DMS79 (cell line): ENCODE data around the gene RREB1.

Experiments
- DNase-seq: peaks from one replicate; lab custom pipeline; 2025; lab: John Stamatoyannopoulos, UW

The RREB1 gene

DNA sequence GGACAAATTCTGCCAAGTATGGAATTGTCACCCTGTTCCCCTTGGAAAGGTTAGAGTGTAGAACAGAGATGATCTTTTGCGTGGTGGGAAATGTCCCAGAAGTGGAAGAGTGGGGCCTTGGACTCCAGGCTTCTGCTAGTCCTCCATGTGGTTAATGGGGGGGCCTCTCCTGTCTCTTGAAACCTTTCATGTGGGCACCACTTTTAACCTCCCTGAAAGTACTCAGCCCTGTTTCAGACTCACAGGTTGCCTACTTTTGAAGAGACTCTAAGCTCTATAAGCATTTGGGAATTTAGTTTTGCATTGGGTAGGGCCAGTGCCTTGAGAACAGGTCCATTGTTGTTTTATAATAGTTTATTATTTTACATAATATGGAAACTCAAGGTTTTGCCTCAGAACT is 17.5 kb downstream of the RREB1 start:
- no peak for DNase-seq

DNA sequence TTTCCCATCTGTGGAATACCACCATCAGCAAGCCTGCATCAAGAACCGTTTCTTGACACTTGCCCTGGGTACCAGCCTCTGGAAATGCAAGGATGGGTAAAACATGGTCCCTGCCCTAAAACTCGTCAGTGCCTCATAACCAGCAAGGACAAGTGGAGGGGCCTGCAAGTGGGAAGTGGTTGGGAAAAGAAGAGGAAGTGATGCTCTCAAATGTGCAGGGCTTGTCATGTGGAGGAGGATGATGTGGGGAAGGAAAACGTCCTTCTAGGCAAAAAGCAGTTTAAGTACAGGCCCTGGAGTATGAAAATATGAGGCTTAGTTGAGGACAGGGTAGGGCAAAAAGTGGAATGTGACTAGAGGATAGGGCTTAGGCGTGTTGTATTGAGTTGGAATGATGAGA is 19.0 kb downstream of the RREB1 start:
- DNase-seq = no peak

DNA sequence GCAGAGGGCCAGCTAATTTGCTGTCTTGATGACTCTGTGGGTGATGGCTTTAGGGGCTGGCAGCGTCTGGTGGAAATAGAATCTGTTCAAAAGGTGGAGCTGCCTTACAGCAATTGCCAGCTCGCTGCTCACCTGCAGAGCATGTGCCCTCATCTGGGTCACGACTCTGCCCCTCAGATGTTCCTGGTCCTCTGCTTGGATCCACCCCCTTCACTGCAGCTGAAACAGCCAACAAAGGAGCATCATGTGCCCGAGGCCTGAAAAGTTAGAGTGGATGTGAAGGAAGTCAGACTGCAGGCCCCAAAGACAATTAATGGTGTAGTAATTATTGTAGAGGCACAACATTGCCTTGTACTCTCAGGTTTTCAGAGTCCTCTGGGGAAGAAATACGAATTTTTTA is 19.9 kb downstream of the RREB1 start:
- no peak for DNase-seq

DNA sequence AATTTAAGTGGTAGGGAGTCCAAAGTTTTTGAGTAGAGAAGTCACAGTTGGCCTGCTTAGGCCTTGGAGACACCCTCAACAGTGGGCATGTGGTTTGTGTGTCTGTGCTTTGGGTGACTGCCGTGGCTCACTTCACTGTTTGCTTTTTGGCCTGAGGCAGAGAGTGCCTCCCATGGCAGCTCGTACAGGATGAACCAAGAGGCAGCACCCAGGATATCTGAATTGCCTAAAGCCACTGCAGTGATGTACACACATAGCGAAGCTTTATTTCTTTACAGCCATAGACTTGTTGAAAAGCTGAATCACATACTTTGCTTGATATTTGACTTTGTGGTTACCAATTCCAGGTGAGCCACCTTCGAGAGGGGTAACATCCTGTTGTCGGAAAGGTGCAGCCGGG is 21.6 kb downstream of the RREB1 start:
- DNase-seq = no peak

DNA sequence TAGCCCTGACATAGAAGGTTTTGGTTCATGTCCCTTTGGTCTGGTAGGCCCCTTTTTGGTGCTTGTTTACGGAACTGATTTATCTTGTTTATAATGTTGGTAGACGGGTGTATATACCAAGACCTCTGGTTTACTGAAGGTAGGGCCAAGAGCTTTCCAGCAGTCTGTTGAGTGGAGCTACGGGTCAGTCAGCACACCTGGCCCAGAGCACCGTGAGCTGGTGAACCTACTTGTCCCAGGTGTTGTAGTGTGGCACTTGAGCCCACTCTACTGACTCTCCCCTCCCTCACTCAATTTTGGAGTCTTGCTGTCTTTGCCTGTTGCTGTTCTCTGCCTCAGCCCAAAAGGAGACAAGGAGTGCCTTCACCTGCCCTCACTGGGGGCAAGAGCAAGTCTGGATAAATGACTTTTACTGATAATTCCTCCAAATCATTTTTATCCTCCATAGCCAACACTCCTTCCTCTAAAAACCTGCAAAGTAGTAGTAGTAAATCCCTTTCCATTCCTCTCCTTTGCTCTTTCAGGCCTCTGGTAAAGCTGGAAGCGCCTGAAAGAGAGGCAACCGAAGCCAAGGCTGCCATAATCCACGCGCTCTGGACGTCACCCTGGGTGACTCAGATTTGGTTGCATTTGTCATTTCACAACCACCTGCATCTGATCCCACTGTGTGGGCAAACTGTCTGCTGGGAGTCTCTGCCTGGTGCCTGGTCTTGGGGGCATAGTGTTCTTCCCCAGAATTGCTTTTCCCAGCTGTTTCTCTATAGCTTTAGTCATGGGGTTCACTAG is 22.2 kb downstream of the RREB1 start:
- no peak for DNase-seq

DNA sequence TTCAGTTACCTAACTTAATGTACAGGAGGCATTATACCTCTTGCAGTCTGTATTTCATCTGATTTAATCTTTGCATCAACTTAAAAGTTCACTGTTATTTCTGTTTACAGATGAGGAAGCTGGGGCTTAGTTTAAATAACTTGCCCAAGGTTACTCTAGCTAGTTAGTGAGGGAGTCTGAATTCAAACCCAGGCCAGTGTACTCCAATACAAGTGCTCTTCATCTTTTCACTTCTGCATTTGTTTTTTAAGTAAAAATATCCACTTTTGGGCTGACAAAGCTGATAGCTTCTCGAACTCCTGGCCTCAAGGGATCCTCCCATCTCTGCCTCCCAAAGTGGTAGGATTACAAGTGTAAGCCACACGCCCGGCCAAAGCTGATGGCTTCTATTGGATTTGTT is 23.6 kb downstream of the RREB1 start:
- no peak for DNase-seq

DNA sequence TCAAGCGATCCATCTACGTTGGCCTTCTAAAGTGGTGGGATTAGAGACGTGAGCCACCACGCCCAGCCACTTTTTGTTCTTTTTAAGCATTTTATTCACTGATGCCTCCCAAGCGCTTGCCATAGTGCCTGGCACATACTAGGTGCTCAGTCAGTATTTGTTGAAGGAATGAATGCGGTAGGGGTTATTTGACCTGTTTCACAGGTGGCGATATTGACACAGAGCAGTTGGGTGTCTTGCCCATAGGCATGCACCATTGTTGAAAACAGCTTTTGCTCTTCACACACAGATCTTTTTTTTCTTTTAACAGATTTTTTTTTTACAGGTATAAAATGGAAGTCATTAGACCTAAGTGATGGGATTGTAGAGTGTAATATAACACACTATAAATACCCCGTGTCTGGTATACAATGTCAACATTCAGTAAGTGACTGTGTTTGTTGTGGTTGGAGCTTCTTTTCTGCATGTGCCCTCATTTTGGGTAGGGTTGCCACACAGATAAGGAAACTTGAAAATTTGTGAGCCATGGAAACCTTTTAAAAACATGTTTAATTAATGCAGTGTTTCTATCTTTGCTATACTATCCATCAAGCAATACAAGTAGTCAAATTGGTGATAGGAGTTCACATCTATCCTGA is 24.8 kb downstream of the RREB1 start:
- no peak for DNase-seq

DNA sequence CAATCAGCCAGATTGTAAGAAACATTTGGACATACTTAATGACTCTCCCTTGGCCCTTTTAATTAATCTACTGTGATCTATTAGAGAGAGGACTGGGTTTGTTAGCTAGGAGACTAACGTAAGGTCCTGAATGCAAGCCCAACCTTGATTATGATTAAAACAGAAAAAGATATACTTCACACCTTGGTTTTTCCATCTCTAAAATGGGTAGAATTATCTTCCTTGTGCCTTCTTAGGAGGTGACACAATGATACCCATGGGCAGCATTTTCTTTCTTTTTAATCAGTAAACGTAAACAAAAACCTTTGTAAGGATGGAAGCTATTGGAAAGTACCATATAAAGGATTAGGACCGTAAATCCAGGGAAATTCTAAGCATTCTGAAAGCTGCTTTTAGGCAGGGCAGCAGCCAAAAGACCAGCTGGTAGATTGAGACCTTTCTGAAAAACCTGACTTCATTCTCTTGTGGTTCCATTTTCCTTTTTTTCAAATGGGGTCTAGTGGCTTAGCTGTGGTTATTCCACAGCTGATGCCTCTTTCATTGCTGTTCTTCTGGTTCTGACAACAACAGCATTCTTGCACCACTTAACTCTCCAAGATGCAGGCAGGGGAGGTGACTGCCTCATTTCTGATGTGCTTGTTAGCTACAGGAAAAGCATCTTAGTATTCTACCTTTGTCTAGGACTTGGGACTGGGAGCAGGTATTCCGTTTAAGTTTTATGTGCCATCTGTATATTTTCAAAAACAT is 27.4 kb downstream of the RREB1 start:
- no peak for DNase-seq

DNA sequence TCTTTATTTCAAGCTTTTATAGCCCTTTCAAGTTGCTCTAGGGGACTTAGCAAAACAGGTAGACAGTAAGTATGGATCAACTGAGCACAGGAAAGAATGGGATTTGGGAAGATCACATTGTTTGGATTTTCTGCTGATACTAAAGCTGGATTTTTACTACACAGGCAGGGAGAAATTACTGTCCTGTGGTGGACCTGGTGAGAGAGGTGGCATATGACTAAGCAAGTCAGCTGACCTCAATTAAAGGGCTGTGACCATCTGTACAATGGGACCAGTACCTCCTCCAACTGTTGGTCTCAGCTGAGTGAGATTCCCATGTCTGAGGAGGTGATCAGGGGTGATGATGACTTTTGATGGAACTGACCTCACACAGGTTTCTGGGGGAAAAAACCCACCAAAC is 28.0 kb downstream of the RREB1 start:
- no peak for DNase-seq

DNA sequence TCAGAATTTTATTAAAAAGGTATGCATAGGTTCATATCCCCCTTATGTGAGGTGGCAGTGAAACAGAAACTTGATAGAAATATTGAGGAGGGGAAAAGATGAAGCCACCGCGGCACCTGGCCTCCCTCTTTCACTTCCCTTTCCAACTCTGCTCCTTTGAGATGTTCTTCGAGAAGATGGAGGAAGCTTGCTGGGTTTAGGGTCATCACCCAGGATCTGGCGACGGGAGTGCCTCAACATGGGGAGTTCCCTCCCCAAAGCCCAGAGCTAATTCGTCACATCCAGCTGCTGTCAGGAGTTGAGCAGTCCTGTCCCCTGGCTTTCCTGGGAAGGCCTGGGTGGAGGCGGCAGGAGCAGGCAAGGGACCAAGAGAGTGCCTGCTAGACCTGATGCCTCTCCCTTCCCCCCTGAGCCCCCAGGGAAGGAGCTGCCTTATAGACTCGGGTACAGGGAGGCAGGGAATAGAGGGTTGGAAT is 29.1 kb downstream of the RREB1 start:
- DNase-seq = no peak

DNA sequence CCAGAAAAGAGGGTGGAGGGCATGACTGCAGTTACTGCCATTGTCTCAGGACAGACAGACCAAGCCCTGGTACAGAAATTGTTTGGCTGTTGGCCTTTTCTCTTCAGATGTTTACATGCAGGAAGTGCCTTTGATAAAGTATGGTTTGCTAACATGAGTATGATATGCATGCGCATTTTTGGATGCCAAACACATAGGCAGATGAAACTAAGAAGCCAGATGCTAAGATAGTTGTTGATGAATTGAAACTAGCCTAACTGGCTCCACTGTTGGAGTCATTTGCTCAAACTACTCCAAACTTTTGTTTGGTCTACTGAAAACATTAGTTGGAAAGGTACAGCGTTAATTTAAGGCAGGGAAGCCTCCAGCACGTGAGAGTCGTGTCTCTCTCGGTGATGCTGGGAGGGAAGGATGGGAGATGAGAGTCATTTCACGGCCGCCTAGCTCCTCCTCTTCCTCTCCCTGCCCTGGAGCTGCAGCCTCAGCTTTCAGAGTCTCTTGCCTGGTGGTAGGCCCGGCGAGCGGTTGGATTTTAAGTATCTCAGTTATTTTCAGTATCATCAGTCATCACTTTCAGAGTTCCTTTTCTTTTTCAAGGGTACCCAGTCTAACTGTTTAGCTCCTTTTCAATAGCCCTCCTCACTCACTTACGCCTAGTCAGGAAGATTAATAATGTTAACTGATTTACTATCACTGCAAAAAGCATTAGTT is 29.7 kb downstream of the RREB1 start:
- DNase-seq = no peak

DNA sequence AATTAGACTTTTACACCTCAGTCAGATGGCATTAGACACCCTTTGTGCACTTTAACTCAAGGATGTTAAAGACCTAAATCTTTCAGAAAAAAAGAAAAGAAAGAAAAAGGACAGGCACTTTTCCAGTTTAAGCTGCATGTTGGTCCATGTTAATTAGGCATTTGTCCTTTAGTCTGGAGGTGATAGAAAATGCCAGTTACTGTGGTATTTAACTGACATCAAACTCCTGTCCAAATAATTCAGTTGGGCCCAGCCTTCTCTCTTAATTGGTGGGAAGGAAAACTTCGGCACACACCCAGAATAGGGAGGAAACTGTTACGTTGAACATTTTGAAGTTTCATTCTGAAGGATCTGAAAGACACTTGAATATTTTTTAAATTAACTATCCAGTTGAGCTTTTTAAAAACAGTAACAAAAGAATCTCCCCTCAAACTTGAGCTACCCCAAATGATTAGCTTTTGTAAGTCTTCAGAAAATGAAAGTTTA is 30.3 kb downstream of the RREB1 start:
- DNase-seq = no peak

DNA sequence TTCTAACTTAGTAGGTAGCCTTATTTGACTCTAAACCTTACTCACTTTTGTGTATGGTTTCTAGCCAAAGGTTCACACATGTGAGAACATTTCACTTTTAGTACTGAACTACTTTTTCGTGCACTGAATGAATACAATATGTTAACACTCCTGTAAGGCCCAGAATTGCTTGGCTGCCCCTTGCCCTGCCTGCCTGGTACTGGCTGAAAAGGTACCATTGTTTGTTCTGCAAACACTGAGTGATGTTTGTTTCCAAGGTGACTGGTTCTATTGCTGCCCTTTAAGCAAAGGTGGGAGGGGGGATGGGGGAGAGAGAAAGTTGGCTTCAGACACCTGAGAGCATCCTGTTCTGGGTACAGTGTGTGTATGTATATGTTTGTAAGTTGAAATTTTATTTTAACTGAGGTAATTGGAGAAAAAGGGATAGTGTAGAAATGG is 31.2 kb downstream of the RREB1 start:
- DNase-seq = no peak

DNA sequence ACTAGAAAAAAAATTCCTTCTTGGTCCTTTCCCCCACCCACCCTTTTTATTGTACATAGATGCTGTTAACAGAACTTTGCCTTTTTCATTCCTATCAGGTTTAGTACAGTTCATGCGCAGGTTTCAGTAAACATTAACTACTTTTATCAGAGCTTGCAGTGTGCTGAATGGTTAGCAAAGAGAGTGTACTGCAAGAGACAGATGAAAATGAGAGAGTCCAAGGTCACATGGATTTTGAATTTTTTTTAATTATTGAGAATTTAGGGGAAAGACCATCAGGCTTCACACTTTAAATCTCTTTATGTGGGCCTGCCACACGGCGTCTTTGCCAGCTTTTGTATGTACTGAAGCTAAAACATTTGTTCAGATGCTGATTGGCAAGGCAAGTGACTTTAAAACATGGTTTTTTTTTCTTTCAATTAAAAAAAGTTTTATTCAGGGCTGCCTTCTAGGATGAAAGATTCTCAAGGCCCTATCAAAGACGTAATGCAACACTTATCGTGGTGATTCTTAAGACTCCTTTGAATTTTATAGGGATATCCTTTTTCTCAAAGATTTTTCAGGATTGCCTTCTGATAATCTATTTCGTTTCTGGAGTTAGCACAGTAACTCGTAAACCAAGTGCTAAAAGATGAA is 32.2 kb downstream of the RREB1 start:
- no peak for DNase-seq

DNA sequence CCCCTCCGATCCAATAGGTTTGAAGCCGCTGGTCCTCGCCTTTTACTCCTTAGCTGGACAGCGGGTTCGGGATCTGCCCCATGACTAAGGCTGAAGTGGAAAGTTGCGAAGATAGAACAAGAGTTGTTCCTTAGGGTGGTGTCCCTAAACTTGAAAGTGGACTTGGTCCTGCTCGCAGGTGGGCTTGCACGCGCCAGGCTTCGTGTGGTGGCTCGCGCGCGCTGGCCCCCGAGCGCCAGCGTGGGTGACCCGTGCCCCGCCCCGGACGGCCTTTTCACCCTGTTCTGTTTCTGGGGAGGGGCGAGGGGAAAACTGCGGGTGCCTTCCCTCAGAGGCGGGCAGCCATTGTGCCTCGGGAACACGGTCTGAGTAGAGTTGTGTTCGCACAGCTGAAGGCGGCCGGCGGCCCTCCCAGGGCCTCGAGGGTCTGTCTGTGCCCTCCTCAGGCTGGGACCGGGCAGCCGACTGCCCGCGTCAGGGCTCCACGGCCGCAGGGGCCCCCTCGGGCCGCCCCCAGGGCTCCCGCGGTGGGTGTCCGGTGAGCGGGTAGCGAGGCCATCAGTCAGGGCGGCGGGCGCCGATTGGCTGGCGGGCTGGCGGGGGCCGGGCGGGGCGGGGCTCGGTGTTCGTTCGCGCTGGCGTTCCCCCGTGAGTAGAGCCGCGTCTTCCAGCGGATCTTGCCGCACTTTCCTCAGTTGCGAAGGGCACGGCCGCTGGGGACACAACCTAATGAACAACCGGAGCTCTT is 33.0 kb downstream of the RREB1 start:
- DNase-seq = peak; percentile 21

DNA sequence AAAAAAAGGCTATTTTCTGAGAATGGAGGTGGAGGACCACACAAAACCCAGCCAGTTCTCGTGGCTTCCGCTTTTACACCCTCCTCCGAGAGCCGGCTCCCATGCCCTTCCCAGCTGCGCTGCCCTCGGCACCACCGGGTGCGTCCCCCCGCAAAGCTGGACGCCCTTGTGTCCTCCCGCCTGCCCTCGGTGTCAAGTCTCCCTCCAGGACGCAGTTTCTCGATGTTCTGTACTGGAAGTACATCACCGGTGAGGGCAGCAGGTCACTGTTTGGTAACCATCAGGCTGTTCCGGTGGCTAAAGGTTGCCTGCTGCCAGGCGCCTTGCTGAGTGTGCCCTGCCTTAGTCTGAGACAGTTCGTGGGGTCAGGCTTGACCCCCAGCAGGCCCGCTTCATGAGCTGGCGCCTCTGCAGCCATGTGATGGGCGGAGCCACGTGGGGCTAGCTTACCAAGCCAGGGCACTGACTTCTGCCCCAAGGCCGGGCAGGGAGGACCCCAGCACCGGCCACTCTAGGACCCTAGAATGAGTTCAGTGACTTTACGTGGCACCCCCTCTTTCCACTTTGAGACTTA is 34.6 kb downstream of the RREB1 start:
- DNase-seq = no peak

DNA sequence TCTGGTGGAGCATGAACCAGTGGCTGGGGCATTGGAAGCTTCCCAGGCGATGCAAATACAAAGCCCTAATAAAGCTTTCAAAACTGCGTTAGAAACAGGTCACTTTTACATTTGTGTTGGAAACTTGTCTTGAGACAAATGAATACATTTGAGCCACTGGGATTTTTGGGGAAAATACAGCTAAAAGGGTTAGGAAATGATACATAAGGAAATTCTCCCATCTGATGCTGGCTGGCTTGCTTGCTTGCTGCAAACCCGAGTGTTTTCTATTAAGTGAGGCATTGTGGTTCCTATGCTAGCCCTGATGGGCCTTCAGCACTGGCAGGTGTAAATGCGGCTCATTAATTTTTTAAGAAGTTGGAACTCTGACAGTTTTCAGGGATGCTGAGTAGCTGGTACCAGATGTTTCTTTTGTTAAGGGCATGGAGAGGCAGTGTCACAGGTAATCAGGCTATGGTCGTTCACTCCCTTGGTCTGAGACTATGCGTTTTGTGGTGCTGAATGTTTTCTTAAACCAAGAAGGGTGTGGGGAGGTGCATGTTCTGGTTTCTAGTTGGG is 35.2 kb downstream of the RREB1 start:
- DNase-seq = peak; percentile 80

DNA sequence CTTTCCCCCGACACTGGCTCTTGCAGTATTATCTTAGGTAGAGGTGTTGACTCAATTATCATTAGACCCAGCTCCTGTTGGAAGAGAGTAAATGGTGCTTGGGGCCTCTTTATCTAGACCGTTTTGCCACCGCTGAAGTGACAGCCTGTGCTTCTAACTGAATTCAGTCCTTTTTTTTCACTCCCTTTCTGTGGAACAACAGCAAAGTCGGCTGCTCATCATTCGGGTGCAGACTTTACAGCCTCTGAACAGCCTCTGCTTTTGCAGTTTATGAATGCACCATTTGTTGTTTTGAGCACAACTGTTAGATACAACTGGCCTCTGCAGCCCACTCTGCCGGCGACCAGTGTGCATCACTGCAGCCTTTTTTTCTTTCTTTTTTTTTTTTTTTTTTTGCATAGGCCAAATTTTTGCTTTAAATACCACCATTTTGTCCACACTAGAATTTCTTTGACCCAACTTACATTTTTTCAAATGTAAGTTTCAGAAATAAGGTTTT is 35.8 kb downstream of the RREB1 start:
- peak; percentile 76 for DNase-seq

DNA sequence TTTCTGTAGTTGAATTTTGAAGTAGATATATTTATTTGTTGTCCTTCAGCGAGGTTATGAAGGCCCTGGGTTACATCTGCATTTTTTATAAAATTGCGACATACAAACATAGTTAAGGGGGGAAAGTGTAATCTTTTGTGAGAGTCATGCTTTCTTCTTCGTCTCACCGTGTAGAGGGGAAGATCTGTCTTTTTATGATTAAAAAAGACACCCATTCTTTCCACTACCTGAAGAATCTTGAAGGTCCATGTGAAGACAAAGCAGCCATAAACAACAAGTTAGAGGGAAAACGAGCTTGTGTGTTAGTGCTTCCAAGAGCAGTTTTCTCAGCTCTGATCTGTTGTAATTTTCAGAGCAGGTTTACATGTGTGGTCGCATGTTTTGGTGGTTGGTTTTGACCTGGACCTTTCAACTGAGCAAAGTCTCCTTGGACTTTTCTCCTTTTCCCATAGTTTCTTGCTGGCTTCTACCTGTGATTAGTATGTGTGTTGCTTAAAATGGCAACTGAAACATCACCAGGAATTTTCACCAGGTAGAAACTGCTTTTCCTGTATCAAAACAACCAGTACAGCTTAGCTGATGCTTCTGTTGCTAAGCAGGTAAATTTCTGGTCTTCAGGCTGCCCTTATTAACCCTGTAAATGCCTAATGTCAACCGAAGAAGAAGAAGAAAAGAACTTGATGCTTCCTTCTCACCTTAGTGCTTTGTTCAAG is 37.3 kb downstream of the RREB1 start:
- DNase-seq = peak; percentile 21

DNA sequence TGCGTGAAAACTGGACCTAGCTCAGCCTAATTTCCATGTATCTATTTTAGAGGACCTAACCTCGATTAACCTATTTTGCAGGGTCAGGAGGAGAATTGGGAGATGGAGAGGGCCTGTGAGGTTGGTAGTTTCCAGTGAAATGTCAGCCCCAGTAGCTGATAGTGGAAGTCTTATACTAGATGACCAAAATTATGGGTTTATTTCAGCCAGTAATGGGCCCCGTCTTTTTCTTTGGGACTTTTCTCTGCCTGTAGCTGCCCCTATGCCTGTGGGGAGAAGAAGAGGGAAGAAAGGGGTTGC is 37.8 kb downstream of the RREB1 start:
- no peak for DNase-seq
